Endothelial cell of umbilical vein (primary cell): ENCODE results near the gene PCLO.

ENCODE experiments used
- POLR2AphosphoS5 ChIP-seq: IDR thresholded peaks from 2 replicates; pipeline ENCODE4 v1.6.1; 2012; ENCODE audit warnings: low read depth, mild to moderate bottlenecking, control low read depth, low read length, moderate library complexity; ENCODE audit not compliant: insufficient read depth
- TF ChIP-seq, protein P1 (sequence below), 2 donors: IDR thresholded peaks; 1 replicate in 1 of 2; 2 replicates in 1 of 2; pipeline ENCODE4 v1.5.1; 2011; ENCODE audit warnings: low read length in 2 of 2, mild to moderate bottlenecking in 2 of 2, moderate library complexity in 2 of 2, control low read depth in 1 of 2, inconsistent platforms in 1 of 2, low read depth in 1 of 2; ENCODE audit not compliant: insufficient read depth in 1 of 2; ENCODE audit errors: extremely low read depth in 1 of 2

DNA sequence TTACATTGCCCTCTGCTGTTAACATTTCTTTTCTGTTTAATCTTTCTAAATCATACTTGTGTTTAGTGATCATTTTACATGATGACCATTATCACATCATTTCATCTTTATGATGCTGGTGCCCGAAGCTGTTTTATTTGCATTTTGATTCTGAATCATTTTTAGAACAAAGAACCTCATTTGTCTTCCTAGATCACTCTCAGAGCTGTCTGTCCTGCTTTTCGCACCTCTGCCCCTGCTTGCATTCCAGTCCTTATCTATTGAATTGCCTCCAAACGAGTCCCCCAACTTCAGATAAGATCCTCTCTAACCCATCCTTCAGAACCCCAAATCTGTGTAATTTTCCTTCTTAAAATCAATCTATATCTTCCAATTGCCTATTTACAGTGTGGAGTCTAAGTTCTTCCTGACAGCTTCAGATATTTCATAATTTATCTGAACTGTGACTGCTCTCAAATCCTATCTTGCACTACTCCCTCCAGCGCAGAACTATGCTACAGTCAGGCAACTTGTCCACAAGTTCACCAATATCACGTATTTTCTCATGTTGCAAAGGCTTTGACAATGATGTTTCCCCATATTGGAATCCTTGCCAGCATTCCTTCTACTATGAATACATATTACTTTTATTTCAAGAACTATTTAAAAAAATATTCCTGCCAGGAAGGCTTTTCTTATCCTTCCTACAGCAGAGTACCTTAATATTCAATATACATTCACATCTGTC is 372.6 kb downstream of the PCLO start:
- TF ChIP-seq, protein P1, sequence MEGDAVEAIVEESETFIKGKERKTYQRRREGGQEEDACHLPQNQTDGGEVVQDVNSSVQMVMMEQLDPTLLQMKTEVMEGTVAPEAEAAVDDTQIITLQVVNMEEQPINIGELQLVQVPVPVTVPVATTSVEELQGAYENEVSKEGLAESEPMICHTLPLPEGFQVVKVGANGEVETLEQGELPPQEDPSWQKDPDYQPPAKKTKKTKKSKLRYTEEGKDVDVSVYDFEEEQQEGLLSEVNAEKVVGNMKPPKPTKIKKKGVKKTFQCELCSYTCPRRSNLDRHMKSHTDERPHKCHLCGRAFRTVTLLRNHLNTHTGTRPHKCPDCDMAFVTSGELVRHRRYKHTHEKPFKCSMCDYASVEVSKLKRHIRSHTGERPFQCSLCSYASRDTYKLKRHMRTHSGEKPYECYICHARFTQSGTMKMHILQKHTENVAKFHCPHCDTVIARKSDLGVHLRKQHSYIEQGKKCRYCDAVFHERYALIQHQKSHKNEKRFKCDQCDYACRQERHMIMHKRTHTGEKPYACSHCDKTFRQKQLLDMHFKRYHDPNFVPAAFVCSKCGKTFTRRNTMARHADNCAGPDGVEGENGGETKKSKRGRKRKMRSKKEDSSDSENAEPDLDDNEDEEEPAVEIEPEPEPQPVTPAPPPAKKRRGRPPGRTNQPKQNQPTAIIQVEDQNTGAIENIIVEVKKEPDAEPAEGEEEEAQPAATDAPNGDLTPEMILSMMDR (IDR thresholded peaks at IDR 0.05; ENCODE audit: extremely low read depth in 1 of 2, insufficient read depth in 1 of 2, low read depth in 1 of 2, low read length in 2 of 2): no peak
- no peak for TF ChIP-seq POLR2AphosphoS5
